Measurements from ENCODE around the gene FKBP9. TPM values are rescaled to one million over a fixed set of nuclear protein-coding genes. Genes with fewer than 3 reads are reported as not detected.

FKBP9 gene
- total and polyA plus RNA-seq, 2 of the 4 experiments (the other 2 are of a cell fraction) = 126 to 191 TPM

DNA sequence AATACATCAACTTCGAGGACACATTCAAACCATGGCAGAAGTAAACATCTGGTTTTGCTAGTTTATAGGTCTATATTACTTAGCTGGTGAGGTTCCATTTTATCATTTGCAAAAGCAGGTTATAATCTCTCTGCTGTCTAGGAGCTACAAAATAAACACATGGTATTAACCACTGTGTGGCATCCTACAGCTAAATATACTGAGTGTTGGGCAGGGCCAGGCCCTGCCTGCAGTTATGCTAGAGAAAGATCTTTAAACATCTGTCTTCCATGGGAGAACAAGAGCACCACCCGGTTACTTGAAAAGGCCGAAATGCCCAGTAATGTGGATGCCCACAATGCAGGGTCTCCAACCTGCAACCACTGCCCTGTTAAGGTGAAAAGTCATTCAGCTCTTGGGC is 20.6 kb upstream of the FKBP9 start:
- no TSS peak for BruUV-seq (replicated peaks)
- no peak overlapping the region for H2BK120ac ChIP-seq (ENCODE audit: low read depth, low read length)
- ChIA-PET CTCF (interaction anchor here (1.2 kb wide), 1 partner anchor 136 kb away, joined by 4 read pairs; no protein-coding TSS in a partner anchor), POLR2A (ENCODE audit: unreplicated experiment) (no interaction called here)
- no peak overlapping the region for H2BK20ac ChIP-seq (ENCODE audit: low read depth, low read length)
- peaks cover 15% of the 10 kb centered on the region for H3K4me1 ChIP-seq (ENCODE audit: control insufficient read depth, insufficient read depth, low read length)
- H3K9me1 ChIP-seq (ENCODE audit: insufficient read depth, low read length) = peaks cover 11% of the 10 kb centered on the region
- peaks cover 21% of the 10 kb centered on the region; the same call in 1 of the 2 replicates for H4K20me1 ChIP-seq (ENCODE audit: insufficient read depth, low read length)
- dilution Hi-C loops (cut with HindIII; ENCODE audit: low sequenced_read_pairs, unreplicated experiment) = no loop called here
- DNase-seq (no peak), ATAC-seq (ENCODE audit: low read depth) (peak; percentile 30; the same call in 1 of the 2 replicates)
- H3K23ac ChIP-seq (ENCODE audit: low read depth, low read length) = no peak overlapping the region
- intact Hi-C loops (cut with micrococcal nuclease) = loop anchor here (2.0 kb wide), 1 partner anchor 136 kb away; no protein-coding TSS in a partner anchor
- H3K18ac ChIP-seq (ENCODE audit: low read depth, low read length) = no peak overlapping the region
- H3K4ac ChIP-seq (ENCODE audit: low read depth, low read length) = peak overlapping the region; percentile 30; the same call in 1 of the 2 replicates
- H2AFZ ChIP-seq (replicated peaks; ENCODE audit: low read length, poor library complexity) = no peak overlapping the region
- no peak overlapping the region for H2BK5ac ChIP-seq (ENCODE audit: low read depth, low read length, poor library complexity, severe bottlenecking)
- no peak overlapping the region for H3K27ac ChIP-seq (ENCODE audit: insufficient read depth, low read length)
- no peaks in the 10 kb centered on the region for H3K27me3 ChIP-seq (ENCODE audit: control insufficient read depth, insufficient read depth, low read length)
- no peak overlapping the region for H4K91ac ChIP-seq (ENCODE audit: insufficient read depth, low read depth, low read length)
- no peak overlapping the region; the same call in 1 of the 2 replicates for H3K14ac ChIP-seq (replicated peaks; ENCODE audit: low read depth, low read length)
- no peak overlapping the region for H2AK5ac ChIP-seq (ENCODE audit: low read depth, low read length)
- peaks cover 5% of the 10 kb centered on the region; the same call in 1 of the 2 replicates for H3K36me3 ChIP-seq (ENCODE audit: control insufficient read depth, insufficient read depth, low read length)
- no peak overlapping the region for H4K5ac ChIP-seq (ENCODE audit: low read depth, low read length)
- 0 out of 2 replicates have a peak overlapping the region, but pooled peaks have one; percentile 2 for H3K4me2 ChIP-seq (ENCODE audit: low read depth, low read length)
- in situ Hi-C loops (cut with MboI; ENCODE audit: low sequenced_read_pairs) = no loop called here
- no peak overlapping the region for H3K4me3 ChIP-seq (ENCODE audit: insufficient read depth, low read depth, low read length)
- no peak overlapping the region for H2BK15ac ChIP-seq (ENCODE audit: low read depth, low read length)
- TF ChIP-seq, protein P1, sequence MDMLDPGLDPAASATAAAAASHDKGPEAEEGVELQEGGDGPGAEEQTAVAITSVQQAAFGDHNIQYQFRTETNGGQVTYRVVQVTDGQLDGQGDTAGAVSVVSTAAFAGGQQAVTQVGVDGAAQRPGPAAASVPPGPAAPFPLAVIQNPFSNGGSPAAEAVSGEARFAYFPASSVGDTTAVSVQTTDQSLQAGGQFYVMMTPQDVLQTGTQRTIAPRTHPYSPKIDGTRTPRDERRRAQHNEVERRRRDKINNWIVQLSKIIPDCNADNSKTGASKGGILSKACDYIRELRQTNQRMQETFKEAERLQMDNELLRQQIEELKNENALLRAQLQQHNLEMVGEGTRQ (IDR thresholded peaks at IDR 0.05; ENCODE audit: low read depth, low read length) = no peak
- TF ChIP-seq RAD21 (IDR thresholded peaks at IDR 0.05; ENCODE audit: low read length) = no peak
- no peak for TF ChIP-seq FOS (IDR thresholded peaks at IDR 0.05; ENCODE audit: low read depth, low read length)
- no peak for TF ChIP-seq SMC3 (IDR thresholded peaks at IDR 0.05; ENCODE audit: low read depth, low read length)
- TF ChIP-seq MAZ (IDR thresholded peaks at IDR 0.05; ENCODE audit: borderline replicate concordance, low read depth, low read length) = no peak
- no peak for TF ChIP-seq BHLHE40 (IDR thresholded peaks at IDR 0.05; ENCODE audit: low read depth, low read length)
- TF ChIP-seq, protein P2, sequence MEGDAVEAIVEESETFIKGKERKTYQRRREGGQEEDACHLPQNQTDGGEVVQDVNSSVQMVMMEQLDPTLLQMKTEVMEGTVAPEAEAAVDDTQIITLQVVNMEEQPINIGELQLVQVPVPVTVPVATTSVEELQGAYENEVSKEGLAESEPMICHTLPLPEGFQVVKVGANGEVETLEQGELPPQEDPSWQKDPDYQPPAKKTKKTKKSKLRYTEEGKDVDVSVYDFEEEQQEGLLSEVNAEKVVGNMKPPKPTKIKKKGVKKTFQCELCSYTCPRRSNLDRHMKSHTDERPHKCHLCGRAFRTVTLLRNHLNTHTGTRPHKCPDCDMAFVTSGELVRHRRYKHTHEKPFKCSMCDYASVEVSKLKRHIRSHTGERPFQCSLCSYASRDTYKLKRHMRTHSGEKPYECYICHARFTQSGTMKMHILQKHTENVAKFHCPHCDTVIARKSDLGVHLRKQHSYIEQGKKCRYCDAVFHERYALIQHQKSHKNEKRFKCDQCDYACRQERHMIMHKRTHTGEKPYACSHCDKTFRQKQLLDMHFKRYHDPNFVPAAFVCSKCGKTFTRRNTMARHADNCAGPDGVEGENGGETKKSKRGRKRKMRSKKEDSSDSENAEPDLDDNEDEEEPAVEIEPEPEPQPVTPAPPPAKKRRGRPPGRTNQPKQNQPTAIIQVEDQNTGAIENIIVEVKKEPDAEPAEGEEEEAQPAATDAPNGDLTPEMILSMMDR (conservative IDR thresholded peaks at IDR 0.05; ENCODE audit: low read depth, low read length) = no peak
- TF ChIP-seq NFE2L2 (IDR thresholded peaks at IDR 0.05; ENCODE audit: low read depth, low read length) = no peak
- no peak for TF ChIP-seq POLR2A (IDR thresholded peaks at IDR 0.05; ENCODE audit: low read depth, low read length)
- TF ChIP-seq CEBPB (IDR thresholded peaks at IDR 0.05; ENCODE audit: low read depth, low read length) = no peak
- peaks cover 42 to 60% of the 10 kb centered on the region in 2 experiments for H3K79me1 ChIP-seq (ENCODE audit: low read depth in 1 of 2, low read length in 2 of 2)
- H3K9me3 ChIP-seq (ENCODE audit: control insufficient read depth, insufficient read depth, low read length) = no peaks in the 10 kb centered on the region
- no CpG with 5 or more reads among the region's 3 CpGs for WGBS, 2 experiments (ENCODE audit: extremely low coverage in 2 of 2, insufficient read length in 1 of 2)
- H4K8ac ChIP-seq (ENCODE audit: low read depth in 2 of 2, low read length in 2 of 2) = no peak overlapping the region
- no peak overlapping the region for H2AK9ac ChIP-seq (replicated peaks; ENCODE audit: low read depth, low read length, poor library complexity)
- no peak overlapping the region for H3K9ac ChIP-seq (ENCODE audit: low read depth, low read length)
- no peak overlapping the region for H3K56ac ChIP-seq (ENCODE audit: extremely low read depth, insufficient read depth, low read length)
